Dendritic cell treated with granulocyte-macrophage colony-stimulating factor and Interleukin-4, amounts not matched to agents 40 ng/mL and 50 ng/mL, for 4 days (primary cell): ENCODE data around the gene UBTF.
A peak's percentile ranks its signal among the peaks of the same experiment; 100 is the strongest.
"Not testable (repeated sequence)": the region's sequence is repeated elsewhere in the genome, so short reads cannot be mapped to it uniquely, and the experiment has no call there.

Source experiments
- H3K27ac Mint-ChIP-seq: one replicate; pipeline ENCODE4 v1.8.0; 2022; ENCODE audit warnings: mild to moderate bottlenecking, mixed read lengths
- H3K27me3 Mint-ChIP-seq: one replicate; pipeline ENCODE4 v1.8.0; 2022; ENCODE audit warnings: mild to moderate bottlenecking, mixed read lengths
- H3K36me3 Mint-ChIP-seq: one replicate; pipeline ENCODE4 v1.8.0; 2022; ENCODE audit warnings: low read depth, mixed read lengths
- H3K4me1 Mint-ChIP-seq: one replicate; pipeline ENCODE4 v1.8.0; 2022; ENCODE audit warnings: low read depth, mixed read lengths
- H3K4me3 Mint-ChIP-seq: one replicate; pipeline ENCODE4 v1.8.0; 2022; ENCODE audit warnings: mild to moderate bottlenecking, moderate library complexity, mixed read lengths
- H3K9me3 Mint-ChIP-seq: one replicate; pipeline ENCODE4 v1.8.0; 2022; ENCODE audit warnings: mixed read lengths
- intact Hi-C: fragments of 100-400 bp; cut with micrococcal nuclease; formaldehyde crosslinking; loops from one replicate; pipeline ENCODE4 v1.15.0; 2022

The UBTF gene

GRCh38 chr17:44255915-44256314 is 36.4 kb upstream of the UBTF start:
- no peaks in the 10 kb centered on the region for H3K4me1 Mint-ChIP-seq
- H3K9me3 Mint-ChIP-seq: no peaks in the 10 kb centered on the region
- H3K27me3 Mint-ChIP-seq: peaks cover 18% of the 10 kb centered on the region
- no peaks in the 10 kb centered on the region for H3K36me3 Mint-ChIP-seq
- no peak overlapping the region for H3K27ac Mint-ChIP-seq
- no peak overlapping the region for H3K4me3 Mint-ChIP-seq
- intact Hi-C loops: no loop called here

- peaks cover 18% of the 10 kb centered on the region for H3K27me3 Mint-ChIP-seq
- no peaks in the 10 kb centered on the region for H3K9me3 Mint-ChIP-seq
- no peaks in the 10 kb centered on the region for H3K36me3 Mint-ChIP-seq
- no peaks in the 10 kb centered on the region for H3K4me1 Mint-ChIP-seq
- intact Hi-C loops: no loop called here
- no peak overlapping the region for H3K4me3 Mint-ChIP-seq
- H3K27ac Mint-ChIP-seq: no peak overlapping the region
These were observed 35.1 kb upstream of the UBTF start for GRCh38 chr17:44254361-44255095.

GRCh38 chr17:44253006-44253405 is 33.5 kb upstream of the UBTF start:
- H3K9me3 Mint-ChIP-seq: no peaks in the 10 kb centered on the region
- no peak overlapping the region for H3K4me3 Mint-ChIP-seq
- H3K4me1 Mint-ChIP-seq: peaks cover 10% of the 10 kb centered on the region
- H3K36me3 Mint-ChIP-seq: no peaks in the 10 kb centered on the region
- intact Hi-C loops: no loop called here
- no peak overlapping the region for H3K27ac Mint-ChIP-seq
- H3K27me3 Mint-ChIP-seq: peaks cover 16% of the 10 kb centered on the region

- Mint-ChIP-seq H3K36me3 (no peaks in the 10 kb centered on the region), H3K4me3 (no peak overlapping the region), H3K27me3 (peaks cover 11% of the 10 kb centered on the region), H3K9me3 (no peaks in the 10 kb centered on the region), H3K4me1 (peaks cover 21% of the 10 kb centered on the region), H3K27ac (no peak overlapping the region)
- intact Hi-C loops: no loop called here
These were observed 31.6 kb upstream of the UBTF start for GRCh38 chr17:44251062-44251461.

GRCh38 chr17:44249501-44250246 is 30.2 kb upstream of the UBTF start:
- H3K4me1 Mint-ChIP-seq: peaks cover 33% of the 10 kb centered on the region

GRCh38 chr17:44247876-44248736 is 28.6 kb upstream of the UBTF start:
- H3K36me3 Mint-ChIP-seq: no peaks in the 10 kb centered on the region
- peaks cover 3% of the 10 kb centered on the region for H3K27me3 Mint-ChIP-seq
- no peak overlapping the region for H3K4me3 Mint-ChIP-seq
- no peaks in the 10 kb centered on the region for H3K9me3 Mint-ChIP-seq
- intact Hi-C loops: no loop called here
- H3K27ac Mint-ChIP-seq: no peak overlapping the region
- peaks cover 35% of the 10 kb centered on the region for H3K4me1 Mint-ChIP-seq

More at GRCh38 chr17:44249501-44250246, 30.2 kb upstream of the UBTF start:
- Mint-ChIP-seq H3K4me3 (no peak overlapping the region), H3K9me3 (no peaks in the 10 kb centered on the region), H3K27me3 (peaks cover 5% of the 10 kb centered on the region), H3K27ac (no peak overlapping the region), H3K36me3 (no peaks in the 10 kb centered on the region)
- intact Hi-C loops: no loop called here

GRCh38 chr17:44247440-44247841 is 28.0 kb upstream of the UBTF start:
- Mint-ChIP-seq H3K4me1 (peaks cover 41% of the 10 kb centered on the region), H3K4me3 (no peak overlapping the region), H3K27me3 (peaks cover 4% of the 10 kb centered on the region), H3K27ac (no peak overlapping the region), H3K36me3 (no peaks in the 10 kb centered on the region), H3K9me3 (no peaks in the 10 kb centered on the region)
- intact Hi-C loops: no loop called here

GRCh38 chr17:44241106-44241624 is 21.7 kb upstream of the UBTF start:
- Mint-ChIP-seq H3K4me1 (peaks cover 22% of the 10 kb centered on the region), H3K27me3 (peaks cover 10% of the 10 kb centered on the region), H3K4me3 (no peak overlapping the region), H3K36me3 (no peaks in the 10 kb centered on the region), H3K27ac (peak overlapping the region; percentile 39), H3K9me3 (no peaks in the 10 kb centered on the region)
- intact Hi-C loops: no loop called here

GRCh38 chr17:44237886-44238285 is 18.4 kb upstream of the UBTF start:
- intact Hi-C loops, H3K36me3 Mint-ChIP-seq, H3K4me1 Mint-ChIP-seq, H3K4me3 Mint-ChIP-seq, H3K9me3 Mint-ChIP-seq: not testable (repeated sequence)
- Mint-ChIP-seq H3K27me3 (peaks cover 15% of the 10 kb centered on the region), H3K27ac (peak overlapping the region; percentile 43)

- H3K27me3 Mint-ChIP-seq: peaks cover 14% of the 10 kb centered on the region
- intact Hi-C loops: no loop called here
- no peaks in the 10 kb centered on the region for H3K9me3 Mint-ChIP-seq
- H3K4me1 Mint-ChIP-seq: no peaks in the 10 kb centered on the region
- no peak overlapping the region for H3K27ac Mint-ChIP-seq
- no peaks in the 10 kb centered on the region for H3K36me3 Mint-ChIP-seq
- no peak overlapping the region for H3K4me3 Mint-ChIP-seq
These were observed 17.0 kb upstream of the UBTF start for GRCh38 chr17:44236444-44236991.

GRCh38 chr17:44235583-44235936 is 16.1 kb upstream of the UBTF start:
- H3K9me3 Mint-ChIP-seq: no peaks in the 10 kb centered on the region
- no peak overlapping the region for H3K4me3 Mint-ChIP-seq
- intact Hi-C loops: no loop called here
- H3K4me1 Mint-ChIP-seq: no peaks in the 10 kb centered on the region
- no peaks in the 10 kb centered on the region for H3K36me3 Mint-ChIP-seq
- no peak overlapping the region for H3K27ac Mint-ChIP-seq
- peaks cover 15% of the 10 kb centered on the region for H3K27me3 Mint-ChIP-seq

GRCh38 chr17:44233582-44233981 is 14.1 kb upstream of the UBTF start:
- Mint-ChIP-seq H3K9me3 (no peaks in the 10 kb centered on the region), H3K27ac (no peak overlapping the region)

GRCh38 chr17:44232061-44232460 is 12.6 kb upstream of the UBTF start:
- Mint-ChIP-seq H3K4me3 (no peak overlapping the region), H3K9me3 (no peaks in the 10 kb centered on the region), H3K27me3 (peaks cover 16% of the 10 kb centered on the region), H3K4me1 (no peaks in the 10 kb centered on the region), H3K36me3 (no peaks in the 10 kb centered on the region), H3K27ac (no peak overlapping the region)
- intact Hi-C loops: no loop called here

More at GRCh38 chr17:44233582-44233981, 14.1 kb upstream of the UBTF start:
- intact Hi-C loops: no loop called here
- Mint-ChIP-seq H3K36me3 (no peaks in the 10 kb centered on the region), H3K4me1 (no peaks in the 10 kb centered on the region), H3K27me3 (peaks cover 17% of the 10 kb centered on the region), H3K4me3 (no peak overlapping the region)
